NCI-H1694 (cell line): ENCODE results near the gene RASGEF1C.
A peak's percentile ranks its signal among the peaks of the same experiment; 100 is the strongest.

ENCODE experiments used
- DNase-seq: peaks from one replicate; lab custom pipeline; 2025; lab: John Stamatoyannopoulos, UW

Gene RASGEF1C

GRCh38 chr5:180179442-180180420 is 29.3 kb downstream of the RASGEF1C start:
- DNase-seq: no peak

GRCh38 chr5:180178531-180179441 is 30.2 kb downstream of the RASGEF1C start:
- DNase-seq: no peak

- DNase-seq: no peak
Measured at GRCh38 chr5:180176191-180176590, 32.8 kb downstream of the RASGEF1C start.

GRCh38 chr5:180175015-180175431 is 34.0 kb downstream of the RASGEF1C start:
- DNase-seq: no peak

- no peak for DNase-seq
Measured at GRCh38 chr5:180174587-180174972, 34.4 kb downstream of the RASGEF1C start.

GRCh38 chr5:180173875-180174586 is 35.0 kb downstream of the RASGEF1C start:
- DNase-seq: no peak

- no peak for DNase-seq
Measured at GRCh38 chr5:180173198-180173544, 35.8 kb downstream of the RASGEF1C start.

- no peak for DNase-seq
Measured at GRCh38 chr5:180172447-180173197, 36.4 kb downstream of the RASGEF1C start.

- DNase-seq: no peak
Measured at GRCh38 chr5:180171568-180172094, 37.4 kb downstream of the RASGEF1C start.

GRCh38 chr5:180170810-180171567 is 38.0 kb downstream of the RASGEF1C start:
- no peak for DNase-seq

- no peak for DNase-seq
Measured at GRCh38 chr5:180170106-180170809, 38.8 kb downstream of the RASGEF1C start.

GRCh38 chr5:180169248-180170105 is 39.5 kb downstream of the RASGEF1C start:
- no peak for DNase-seq

GRCh38 chr5:180168758-180169157 is 40.3 kb downstream of the RASGEF1C start:
- DNase-seq: no peak

GRCh38 chr5:180166176-180166575 is 42.8 kb downstream of the RASGEF1C start:
- no peak for DNase-seq

GRCh38 chr5:180162304-180162661 is 46.7 kb downstream of the RASGEF1C start:
- no peak for DNase-seq

GRCh38 chr5:180161420-180162303 is 47.3 kb downstream of the RASGEF1C start:
- peak; percentile 17 for DNase-seq

- DNase-seq: no peak
Measured at GRCh38 chr5:180160789-180161188, 48.2 kb downstream of the RASGEF1C start.

GRCh38 chr5:180160215-180160614 is 48.8 kb downstream of the RASGEF1C start:
- DNase-seq: no peak
